GM10266 (cell line): ENCODE data around the gene TTI1.

Experiments
- DNase-seq: peaks from one replicate; pipeline ENCODE4 v3.0.0; 2012; ENCODE audit errors: extremely low spot score
- TF ChIP-seq, protein P1 (sequence below): IDR thresholded peaks from 2 replicates; pipeline ENCODE4 v1.5.1; 2012; ENCODE audit warnings: mild to moderate bottlenecking, low read depth; ENCODE audit not compliant: control insufficient read depth, insufficient read depth; ENCODE audit errors: missing control alignments

The TTI1 gene

DNA sequence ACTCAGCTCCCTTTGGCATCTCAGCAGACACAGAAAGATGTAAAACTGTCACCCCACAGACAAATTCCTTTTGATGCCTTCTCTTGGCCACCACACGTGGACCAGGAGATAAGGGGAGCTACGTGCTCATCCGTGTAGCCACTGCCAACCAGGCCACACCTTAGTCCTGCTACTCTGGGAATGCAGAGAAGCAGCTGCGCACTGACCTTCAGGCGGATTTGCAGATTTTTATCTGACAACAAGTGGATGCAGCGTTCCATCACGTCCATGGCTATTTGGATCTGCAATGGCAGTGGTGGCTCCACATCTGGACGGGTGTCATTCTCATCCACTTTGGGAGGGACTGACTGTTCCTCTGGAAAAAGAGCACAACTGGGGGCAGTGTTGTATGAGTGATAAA is 30.8 kb downstream of the TTI1 start:
- TF ChIP-seq, protein P1, sequence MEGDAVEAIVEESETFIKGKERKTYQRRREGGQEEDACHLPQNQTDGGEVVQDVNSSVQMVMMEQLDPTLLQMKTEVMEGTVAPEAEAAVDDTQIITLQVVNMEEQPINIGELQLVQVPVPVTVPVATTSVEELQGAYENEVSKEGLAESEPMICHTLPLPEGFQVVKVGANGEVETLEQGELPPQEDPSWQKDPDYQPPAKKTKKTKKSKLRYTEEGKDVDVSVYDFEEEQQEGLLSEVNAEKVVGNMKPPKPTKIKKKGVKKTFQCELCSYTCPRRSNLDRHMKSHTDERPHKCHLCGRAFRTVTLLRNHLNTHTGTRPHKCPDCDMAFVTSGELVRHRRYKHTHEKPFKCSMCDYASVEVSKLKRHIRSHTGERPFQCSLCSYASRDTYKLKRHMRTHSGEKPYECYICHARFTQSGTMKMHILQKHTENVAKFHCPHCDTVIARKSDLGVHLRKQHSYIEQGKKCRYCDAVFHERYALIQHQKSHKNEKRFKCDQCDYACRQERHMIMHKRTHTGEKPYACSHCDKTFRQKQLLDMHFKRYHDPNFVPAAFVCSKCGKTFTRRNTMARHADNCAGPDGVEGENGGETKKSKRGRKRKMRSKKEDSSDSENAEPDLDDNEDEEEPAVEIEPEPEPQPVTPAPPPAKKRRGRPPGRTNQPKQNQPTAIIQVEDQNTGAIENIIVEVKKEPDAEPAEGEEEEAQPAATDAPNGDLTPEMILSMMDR, result no peak
- no peak for DNase-seq

DNA sequence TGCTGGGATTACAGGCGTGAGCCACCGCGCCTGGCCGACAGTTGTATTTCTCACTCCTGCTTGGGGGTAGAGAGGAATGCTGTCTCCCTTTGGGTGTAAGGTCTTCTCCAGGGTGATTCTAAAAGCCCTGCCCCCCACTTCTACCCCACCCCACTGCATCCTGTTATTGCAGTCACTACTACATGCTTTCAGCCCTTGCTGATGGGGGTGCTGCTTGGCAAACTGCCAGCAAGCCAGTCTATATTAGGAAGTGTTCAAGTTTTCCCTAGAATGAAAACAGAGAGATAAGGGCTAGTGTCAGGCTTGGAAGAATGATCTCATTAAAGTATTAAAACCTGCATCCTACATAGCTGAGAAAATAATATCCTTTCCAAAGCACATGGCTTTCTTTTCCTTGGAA is 31.3 kb downstream of the TTI1 start:
- TF ChIP-seq, protein P1, result no peak

DNA sequence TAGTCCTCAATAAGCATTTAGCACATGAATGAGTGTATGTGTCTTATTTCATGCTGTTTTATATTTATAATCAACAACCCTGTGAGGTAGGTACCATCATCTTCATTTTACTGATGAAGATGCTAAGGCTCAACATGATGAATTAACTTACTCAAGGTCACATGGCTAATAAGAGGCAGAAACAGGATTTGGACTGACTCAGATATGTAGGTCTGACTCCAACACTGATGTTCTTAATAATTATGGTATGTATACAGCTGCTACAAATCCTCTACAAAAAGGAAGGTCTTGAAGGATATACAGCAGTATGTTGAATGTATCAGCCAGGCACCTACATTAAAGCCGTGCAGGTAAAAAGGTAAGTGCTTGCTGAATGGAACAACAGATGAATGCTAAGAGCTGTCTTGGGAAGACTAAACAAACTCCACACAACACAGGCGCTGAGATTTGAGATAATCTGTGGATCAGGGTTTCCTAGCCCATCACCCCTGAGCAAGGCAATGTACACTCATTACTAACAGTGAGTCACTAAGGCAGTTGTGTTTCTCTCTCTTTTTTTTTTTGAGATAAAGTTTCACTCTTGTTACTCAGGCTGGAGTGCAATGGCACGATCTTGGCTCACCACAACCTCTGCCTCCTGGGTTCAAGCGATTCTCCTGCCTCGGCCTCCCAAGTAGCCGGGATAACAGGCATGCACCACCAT is 31.9 kb downstream of the TTI1 start:
- TF ChIP-seq, protein P1, result no peak
- no peak for DNase-seq

More for the DNA sequence above, 31.3 kb downstream of the TTI1 start:
- DNase-seq, result no peak

DNA sequence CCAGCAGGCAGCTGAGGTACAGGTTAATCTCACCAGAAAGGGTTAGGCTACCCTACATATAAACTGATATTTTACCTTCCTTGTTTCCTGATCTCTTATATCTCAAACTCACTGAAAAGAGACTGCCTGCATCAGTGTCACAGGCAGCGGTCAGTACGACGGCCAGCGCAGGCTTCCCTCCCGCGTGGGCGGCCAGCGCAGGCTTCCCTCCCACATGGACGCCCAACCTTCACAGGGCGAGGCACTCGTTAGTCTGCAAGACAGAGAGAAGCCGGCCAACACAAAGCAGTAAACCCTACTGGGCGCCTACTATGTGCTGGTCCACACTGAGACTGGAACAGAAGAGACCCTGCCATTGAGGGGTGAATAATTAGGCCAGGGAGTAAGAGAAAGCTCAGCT is 33.0 kb downstream of the TTI1 start:
- TF ChIP-seq, protein P1, result no peak
- DNase-seq, result no peak

DNA sequence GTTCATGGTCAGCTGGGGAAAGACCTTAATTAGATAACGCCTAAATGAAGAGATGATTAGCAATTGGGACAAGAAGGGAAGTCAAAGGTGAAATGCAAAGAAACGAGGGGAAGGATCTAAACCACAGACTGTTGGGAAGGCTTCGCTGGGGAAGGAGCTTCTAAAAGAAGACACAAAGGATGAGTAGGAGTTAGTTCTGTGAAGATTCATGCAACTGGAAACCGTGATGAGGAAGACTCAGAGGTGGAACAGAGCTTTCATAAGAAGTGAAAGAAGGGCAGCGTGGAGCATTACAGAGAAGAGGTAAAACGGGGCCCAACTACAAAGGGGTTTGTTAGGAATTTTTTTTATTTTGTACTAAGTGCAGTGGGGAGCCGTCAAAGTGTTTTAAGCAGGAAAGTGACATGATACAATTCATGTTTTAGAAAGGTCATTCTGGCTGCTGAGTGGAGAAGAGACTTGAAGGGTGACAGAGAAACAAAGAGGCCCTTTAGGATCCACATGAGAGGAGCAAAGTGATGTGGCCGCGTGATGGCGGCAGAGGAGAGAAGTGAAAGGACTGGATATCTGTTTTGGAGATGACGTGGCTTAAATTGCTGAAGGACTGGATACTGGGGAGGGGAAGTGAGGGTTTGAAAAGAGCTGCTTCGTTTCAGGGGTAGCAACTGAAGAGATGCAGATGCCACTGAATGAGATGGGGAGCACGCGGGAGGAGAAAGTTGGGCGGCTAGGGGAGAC is 33.6 kb downstream of the TTI1 start:
- DNase-seq, result no peak

DNA sequence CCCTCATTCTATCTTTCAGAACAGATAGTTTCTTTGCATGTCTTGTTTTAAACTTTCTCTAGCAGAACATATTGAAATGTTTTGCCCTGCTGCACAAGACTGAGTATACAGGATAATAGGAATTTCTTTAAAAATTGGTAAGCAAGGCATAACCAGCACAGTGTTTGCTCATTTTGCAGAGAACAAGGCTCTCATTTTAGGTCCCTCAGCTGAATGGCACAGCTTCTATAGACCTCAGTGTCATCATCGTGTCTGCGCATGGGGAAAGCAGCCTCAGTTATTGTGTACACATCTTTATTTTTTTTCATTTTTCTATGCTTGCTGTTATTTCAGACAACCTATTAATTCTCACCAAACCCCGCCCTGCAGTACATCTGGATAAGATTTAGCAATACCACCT is 35.7 kb downstream of the TTI1 start:
- TF ChIP-seq, protein P1, result no peak
- DNase-seq, result no peak

More for the DNA sequence above, 33.6 kb downstream of the TTI1 start:
- TF ChIP-seq, protein P1, result no peak
